ENCODE measurements around the gene LAMB4. TPM values are rescaled to one million over a fixed set of nuclear protein-coding genes. Genes with fewer than 3 reads are reported as not detected.

The LAMB4 gene
- total and polyA plus RNA-seq, 2 of the 8 experiments (the other 6 are each of a cell fraction or from before 2014, with no cell fraction given): not detected

DNA sequence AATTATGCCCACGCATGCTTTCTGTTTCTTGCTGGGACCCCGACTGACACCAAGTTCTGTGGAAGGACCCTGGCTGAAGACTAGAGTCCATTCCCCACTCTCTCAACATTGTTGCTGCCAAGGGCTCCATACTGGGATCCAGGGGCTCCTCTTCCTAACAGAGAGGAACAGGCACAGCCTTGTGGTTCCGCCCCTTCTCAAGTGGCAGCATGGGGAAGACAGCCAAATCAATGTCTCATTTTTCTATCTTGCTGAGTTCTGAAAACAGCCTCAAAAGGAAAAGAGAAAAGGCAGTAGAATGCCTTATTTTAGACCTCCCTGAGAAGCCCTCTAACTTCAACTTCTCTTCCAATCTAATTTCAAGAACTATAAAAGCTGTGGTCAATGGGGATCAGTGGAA, 103.5 kb downstream of the LAMB4 start:
- no peaks in the 10 kb centered on the region for H3K4me1 ChIP-seq (replicated peaks in 1 of 4; ENCODE audit: control insufficient read depth in 3 of 4, insufficient read depth in 4 of 4, low read length in 3 of 4)
- TF ChIP-seq YY1 (IDR thresholded peaks at IDR 0.05; ENCODE audit: low read depth, low read length): no peak
- no peak for TF ChIP-seq FOSL1 (IDR thresholded peaks at IDR 0.05; ENCODE audit: insufficient read depth, low read depth, low read length)
- no peak for TF ChIP-seq RXRA (IDR thresholded peaks at IDR 0.05; ENCODE audit: insufficient read depth, low read depth, low read length)
- TF ChIP-seq KDM5A (IDR thresholded peaks at IDR 0.05; ENCODE audit: low read length): no peak
- TF ChIP-seq POLR2A (IDR thresholded peaks at IDR 0.05; ENCODE audit: control extremely low read depth in 1 of 2, low read depth in 2 of 2, low read length in 2 of 2): no peak
- TF ChIP-seq BCL11A (IDR thresholded peaks at IDR 0.05; ENCODE audit: low read depth in 2 of 2, low read length in 2 of 2): no peak
- no peak for TF ChIP-seq CHD2 (IDR thresholded peaks at IDR 0.05; ENCODE audit: low read length)
- TF ChIP-seq ASH2L (IDR thresholded peaks at IDR 0.05; ENCODE audit: low read length): no peak
- no peak for TF ChIP-seq TCF12 (IDR thresholded peaks at IDR 0.05; ENCODE audit: low read depth, low read length)
- no peak for TF ChIP-seq POLR2AphosphoS5 (IDR thresholded peaks at IDR 0.05; ENCODE audit: low read depth, low read length)
- TF ChIP-seq PHF8 (conservative IDR thresholded peaks at IDR 0.05; ENCODE audit: low read depth, low read length): no peak
- no peak for TF ChIP-seq KDM1A (IDR thresholded peaks at IDR 0.05; ENCODE audit: borderline replicate concordance, low read length)
- TF ChIP-seq CREB1 (IDR thresholded peaks at IDR 0.05): no peak
- TF ChIP-seq RNF2 (IDR thresholded peaks at IDR 0.05; ENCODE audit: borderline replicate concordance, low read depth, low read length, missing control alignments, poor library complexity, severe bottlenecking): no peak
- TF ChIP-seq RBBP5 (IDR thresholded peaks at IDR 0.05; ENCODE audit: borderline replicate concordance, low read depth, low read length): no peak
- TF ChIP-seq KDM4A (IDR thresholded peaks at IDR 0.05; ENCODE audit: low read depth, low read length, severe bottlenecking): no peak

More for the DNA sequence above, 103.5 kb downstream of the LAMB4 start:
- Histone ChIP-seq H3K36me3 (ENCODE audit: control insufficient read depth in 2 of 4, insufficient read depth in 4 of 4, low read length in 3 of 4) (no peaks in the 10 kb centered on the region), H2AFZ (ENCODE audit: low read length) (0 out of 2 replicates have a peak overlapping the region, but pooled peaks have one; percentile 40), H3K9ac (replicated peaks in 1 of 4; ENCODE audit: extremely low read depth in 1 of 4, low read depth in 3 of 4, low read length in 3 of 4) (no peak overlapping the region), H2AK5ac (ENCODE audit: low read depth, low read length) (no peak overlapping the region), H4K20me1 (replicated peaks in 1 of 2; ENCODE audit: control insufficient read depth in 1 of 2, insufficient read depth in 2 of 2, low read length in 2 of 2) (no peaks in the 10 kb centered on the region), H2BK15ac (ENCODE audit: low read length) (no peak overlapping the region), H4K5ac (ENCODE audit: insufficient read length, low read depth, low read length) (no peak overlapping the region), H3K4me2 (ENCODE audit: insufficient read depth in 1 of 2, low read depth in 2 of 2, low read length in 2 of 2) (no peak overlapping the region), H2BK120ac (replicated peaks; ENCODE audit: low read depth, low read length) (no peak overlapping the region), H3K4me3 (ENCODE audit: extremely low read depth in 1 of 4, insufficient read depth in 2 of 4, low read depth in 3 of 4, low read length in 4 of 4) (no peak overlapping the region), H4K8ac (ENCODE audit: extremely low read depth, insufficient read depth, low read length) (no peak overlapping the region), H3K27ac (ENCODE audit: low read depth, low read length) (no peak overlapping the region), H3K79me2 (ENCODE audit: control insufficient read depth in 1 of 2, insufficient read depth in 2 of 2, low read length in 2 of 2) (no peaks in the 10 kb centered on the region), H2BK12ac (ENCODE audit: low read depth, low read length) (no peak overlapping the region), H3K18ac (ENCODE audit: extremely low read depth, low read length) (no peak overlapping the region; the same call in 1 of the 2 replicates), H3K9me3 (ENCODE audit: insufficient read depth in 2 of 2, low read depth in 1 of 2, low read length in 1 of 2) (no peaks in the 10 kb centered on the region), H3K27me3 (replicated peaks in 1 of 4; ENCODE audit: control insufficient read depth in 3 of 4, extremely low read depth in 1 of 4, insufficient read depth in 3 of 4, low read length in 3 of 4) (no peaks in the 10 kb centered on the region), H3K23me2 (ENCODE audit: low read depth, low read length) (no peaks in the 10 kb centered on the region), H4K91ac (replicated peaks; ENCODE audit: insufficient read length, low read length) (no peak overlapping the region), H3K56ac (replicated peaks; ENCODE audit: insufficient read length, low read depth, low read length) (no peak overlapping the region), H2BK20ac (ENCODE audit: low read length) (no peak overlapping the region), H3K14ac (ENCODE audit: insufficient read length) (no peak overlapping the region), H3K23ac (ENCODE audit: insufficient read length) (no peak overlapping the region), H3K79me1 (ENCODE audit: low read depth, low read length) (no peaks in the 10 kb centered on the region), H3K4ac (replicated peaks; ENCODE audit: insufficient read length, low read depth, low read length) (no peak overlapping the region), H2BK5ac (ENCODE audit: low read depth, low read length) (no peak overlapping the region)
- CTCF ChIA-PET (ENCODE audit: partially characterized antibody): interaction anchor here (1.0 kb wide), 1 partner anchor 11 kb away, joined by 4 read pairs; no protein-coding TSS in a partner anchor
- no peak for FAIRE-seq
- DNase-seq (ENCODE audit: low read depth in 1 of 2, low spot score in 2 of 2): no peak
- WGBS, 2 experiments (ENCODE audit: extremely low coverage in 1 of 2, insufficient coverage in 1 of 2, insufficient read length in 1 of 2, insufficient replicate concordance in 2 of 2, low coverage in 1 of 2, low lambda C conversion rate in 2 of 2, missing lambda C conversion rate in 1 of 2): 86% methylated on average over 3 of the region's 3 CpGs; no CpG with 5 or more reads in 1 of the 2 experiments
- POLR2A ChIA-PET (ENCODE audit: partially characterized antibody): interaction anchor here (1.3 kb wide), 1 partner anchor 18 kb away, joined by 3 read pairs; no protein-coding TSS in a partner anchor

Measured in H1 (cell line).